ENCODE results near the gene DENND1A.

Gene DENND1A

GRCh38 chr9:123591283-123591682 is 338.6 kb downstream of the DENND1A start:
- H3K27me3 Mint-ChIP-seq: no peaks in the 10 kb centered on the region
- intact Hi-C loops (cut with micrococcal nuclease): no loop called here
- no peak overlapping the region for H3K27ac Mint-ChIP-seq
- peaks cover 75% of the 10 kb centered on the region for H3K36me3 Mint-ChIP-seq (ENCODE audit: low read depth)
- H3K4me3 Mint-ChIP-seq: no peak overlapping the region
- no peaks in the 10 kb centered on the region for H3K4me1 Mint-ChIP-seq (ENCODE audit: low read depth)
- no peaks in the 10 kb centered on the region for H3K9me3 Mint-ChIP-seq

- intact Hi-C loops (cut with micrococcal nuclease): no loop called here
- peaks cover 71% of the 10 kb centered on the region for H3K36me3 Mint-ChIP-seq (ENCODE audit: low read depth)
- H3K27me3 Mint-ChIP-seq: no peaks in the 10 kb centered on the region
- no peaks in the 10 kb centered on the region for H3K4me1 Mint-ChIP-seq (ENCODE audit: low read depth)
- no peak overlapping the region for H3K27ac Mint-ChIP-seq
- no peak overlapping the region for H3K4me3 Mint-ChIP-seq
- H3K9me3 Mint-ChIP-seq: no peaks in the 10 kb centered on the region
Measured at GRCh38 chr9:123590499-123590898, 339.4 kb downstream of the DENND1A start.

- no peak overlapping the region for H3K27ac Mint-ChIP-seq
- no peaks in the 10 kb centered on the region for H3K9me3 Mint-ChIP-seq
- H3K27me3 Mint-ChIP-seq: no peaks in the 10 kb centered on the region
- no peaks in the 10 kb centered on the region for H3K4me1 Mint-ChIP-seq (ENCODE audit: low read depth)
- H3K36me3 Mint-ChIP-seq (ENCODE audit: low read depth): peaks cover 66% of the 10 kb centered on the region
- no peak overlapping the region for H3K4me3 Mint-ChIP-seq
- intact Hi-C loops (cut with micrococcal nuclease): no loop called here
Measured at GRCh38 chr9:123589361-123590239, 340.3 kb downstream of the DENND1A start.

- Mint-ChIP-seq H3K4me1 (ENCODE audit: low read depth) (no peaks in the 10 kb centered on the region), H3K27ac (no peak overlapping the region), H3K4me3 (no peak overlapping the region), H3K36me3 (ENCODE audit: low read depth) (peaks cover 79% of the 10 kb centered on the region), H3K9me3 (no peaks in the 10 kb centered on the region), H3K27me3 (no peaks in the 10 kb centered on the region)
- intact Hi-C loops (cut with micrococcal nuclease): no loop called here
Measured at GRCh38 chr9:123586275-123586674, 343.7 kb downstream of the DENND1A start.

- Mint-ChIP-seq H3K9me3 (no peaks in the 10 kb centered on the region), H3K4me3 (no peak overlapping the region), H3K4me1 (ENCODE audit: low read depth) (no peaks in the 10 kb centered on the region), H3K27ac (no peak overlapping the region), H3K27me3 (no peaks in the 10 kb centered on the region), H3K36me3 (ENCODE audit: low read depth) (peaks cover 82% of the 10 kb centered on the region)
- intact Hi-C loops (cut with micrococcal nuclease): no loop called here
Measured at GRCh38 chr9:123584202-123585176, 345.4 kb downstream of the DENND1A start.

GRCh38 chr9:123583646-123584045 is 346.3 kb downstream of the DENND1A start:
- H3K36me3 Mint-ChIP-seq (ENCODE audit: low read depth): peaks cover 82% of the 10 kb centered on the region
- H3K27ac Mint-ChIP-seq: no peak overlapping the region

GRCh38 chr9:123571240-123571639 is 358.7 kb downstream of the DENND1A start:
- intact Hi-C loops (cut with micrococcal nuclease): no loop called here
- H3K4me3 Mint-ChIP-seq: no peak overlapping the region
- H3K9me3 Mint-ChIP-seq: peaks cover under 1% of the 10 kb centered on the region
- peaks cover 8% of the 10 kb centered on the region for H3K4me1 Mint-ChIP-seq (ENCODE audit: low read depth)
- H3K27me3 Mint-ChIP-seq: no peaks in the 10 kb centered on the region
- no peak overlapping the region for H3K27ac Mint-ChIP-seq
- H3K36me3 Mint-ChIP-seq (ENCODE audit: low read depth): peaks cover 56% of the 10 kb centered on the region

More at GRCh38 chr9:123583646-123584045, 346.3 kb downstream of the DENND1A start:
- Mint-ChIP-seq H3K4me3 (no peak overlapping the region), H3K27me3 (no peaks in the 10 kb centered on the region), H3K9me3 (peaks cover 5% of the 10 kb centered on the region), H3K4me1 (ENCODE audit: low read depth) (no peaks in the 10 kb centered on the region)
- intact Hi-C loops (cut with micrococcal nuclease): no loop called here

GRCh38 chr9:123568691-123569688 is 360.9 kb downstream of the DENND1A start:
- H3K36me3 Mint-ChIP-seq (ENCODE audit: low read depth): peaks cover 47% of the 10 kb centered on the region
- H3K27ac Mint-ChIP-seq: no peak overlapping the region
- intact Hi-C loops (cut with micrococcal nuclease): no loop called here
- H3K27me3 Mint-ChIP-seq: no peaks in the 10 kb centered on the region
- no peak overlapping the region for H3K4me3 Mint-ChIP-seq
- H3K9me3 Mint-ChIP-seq: no peaks in the 10 kb centered on the region
- H3K4me1 Mint-ChIP-seq (ENCODE audit: low read depth): peaks cover 22% of the 10 kb centered on the region

- no peak overlapping the region for H3K27ac Mint-ChIP-seq
- no peak overlapping the region for H3K4me3 Mint-ChIP-seq
- intact Hi-C loops (cut with micrococcal nuclease): no loop called here
- H3K36me3 Mint-ChIP-seq (ENCODE audit: low read depth): peaks cover 43% of the 10 kb centered on the region
- H3K27me3 Mint-ChIP-seq: no peaks in the 10 kb centered on the region
- no peaks in the 10 kb centered on the region for H3K9me3 Mint-ChIP-seq
- peaks cover 31% of the 10 kb centered on the region for H3K4me1 Mint-ChIP-seq (ENCODE audit: low read depth)
Measured at GRCh38 chr9:123567013-123567412, 362.9 kb downstream of the DENND1A start.

GRCh38 chr9:123564652-123565051 is 365.3 kb downstream of the DENND1A start:
- H3K27me3 Mint-ChIP-seq: no peaks in the 10 kb centered on the region
- H3K4me1 Mint-ChIP-seq (ENCODE audit: low read depth): peaks cover 31% of the 10 kb centered on the region
- H3K9me3 Mint-ChIP-seq: no peaks in the 10 kb centered on the region
- H3K4me3 Mint-ChIP-seq: no peak overlapping the region
- intact Hi-C loops (cut with micrococcal nuclease): no loop called here
- no peak overlapping the region for H3K27ac Mint-ChIP-seq
- H3K36me3 Mint-ChIP-seq (ENCODE audit: low read depth): peaks cover 55% of the 10 kb centered on the region

- Mint-ChIP-seq H3K27me3 (no peaks in the 10 kb centered on the region), H3K4me1 (ENCODE audit: low read depth) (peaks cover 35% of the 10 kb centered on the region), H3K36me3 (ENCODE audit: low read depth) (peaks cover 48% of the 10 kb centered on the region), H3K4me3 (no peak overlapping the region), H3K27ac (no peak overlapping the region), H3K9me3 (no peaks in the 10 kb centered on the region)
- intact Hi-C loops (cut with micrococcal nuclease): no loop called here
Measured at GRCh38 chr9:123562844-123563346, 367.0 kb downstream of the DENND1A start.

GRCh38 chr9:123561046-123561445 is 368.9 kb downstream of the DENND1A start:
- intact Hi-C loops (cut with micrococcal nuclease): no loop called here
- H3K36me3 Mint-ChIP-seq (ENCODE audit: low read depth): peaks cover 57% of the 10 kb centered on the region

More at GRCh38 chr9:123561046-123561445, 368.9 kb downstream of the DENND1A start:
- H3K4me1 Mint-ChIP-seq (ENCODE audit: low read depth): peaks cover 39% of the 10 kb centered on the region
- no peaks in the 10 kb centered on the region for H3K9me3 Mint-ChIP-seq
- no peak overlapping the region for H3K27ac Mint-ChIP-seq
- H3K4me3 Mint-ChIP-seq: no peak overlapping the region
- H3K27me3 Mint-ChIP-seq: no peaks in the 10 kb centered on the region

Measured in dendritic cell treated with granulocyte-macrophage colony-stimulating factor and Interleukin-4, amounts not matched to agents 40 ng/mL and 50 ng/mL, for 4 days (primary cell).